GM12892 (cell line): Measurements from ENCODE around the gene RTN4RL1.

Experiments used
- POLR2A ChIP-seq: IDR thresholded peaks from 2 replicates; pipeline ENCODE4 v1.6.1; 2011; ENCODE audit warnings: low read depth, low read length, control low read depth
- TAF1 ChIP-seq: IDR thresholded peaks from 2 replicates; pipeline ENCODE4 v1.6.1; 2011; ENCODE audit warnings: low read depth, mild to moderate bottlenecking, control low read depth, low read length, borderline replicate concordance

DNA sequence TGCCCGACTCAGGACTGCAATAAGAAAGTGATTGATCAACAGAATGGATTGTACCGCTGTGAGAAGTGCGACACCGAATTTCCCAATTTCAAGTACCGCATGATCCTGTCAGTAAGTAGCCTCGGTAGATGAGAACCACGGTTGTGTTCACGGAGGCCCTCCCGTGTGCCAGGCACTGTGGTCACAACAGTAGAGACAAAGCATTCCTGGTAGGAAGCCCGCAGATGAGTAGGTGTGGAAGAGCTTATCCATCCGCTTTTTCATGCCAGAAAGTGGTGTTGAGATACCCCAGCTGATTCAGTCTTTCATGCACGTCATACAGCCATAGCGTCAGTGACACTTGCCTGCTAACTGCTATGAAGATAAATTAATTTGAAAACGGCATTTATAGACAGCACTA, 136.4 kb downstream of the RTN4RL1 start:
- no peak for TF ChIP-seq POLR2A
- TF ChIP-seq TAF1: no peak
